Neural cell (in vitro differentiated cells): ENCODE data around the gene ANXA6. TPM values are rescaled to one million over a fixed set of nuclear protein-coding genes. Genes with fewer than 3 reads are reported as not detected.

Experiments
- H2AFZ ChIP-seq: fragments of 200-600, 300-800 bp; sonication (generic), shearing (Covaris generic); 2 replicates; pipeline ENCODE4 v1.6.0; 2014; ENCODE audit warnings: low read depth, mild to moderate bottlenecking, antibody characterized with exemption, low read length, moderate library complexity
- H3F3A ChIP-seq: fragments of 200-600 bp; shearing (Covaris generic); 2 replicates; pipeline ENCODE4 v1.6.1; 2016; ENCODE audit warnings: mild to moderate bottlenecking, moderate library complexity, mixed read lengths, antibody characterized with exemption, low read length; ENCODE audit not compliant: insufficient read depth, poor library complexity, severe bottlenecking
- H3K27ac ChIP-seq: fragments of 200-600, 300-800 bp; sonication (generic), shearing (Covaris generic); 2 replicates; pipeline ENCODE4 v1.5.1; 2014; ENCODE audit warnings: mild to moderate bottlenecking, low read length, moderate library complexity
- H3K27me3 ChIP-seq: fragments of 300-800, 200-600 bp; sonication (generic), shearing (Covaris generic); 2 replicates; pipeline ENCODE4 v1.6.0; 2014; ENCODE audit warnings: mild to moderate bottlenecking, low read depth, low read length, moderate library complexity; ENCODE audit not compliant: insufficient read depth
- H3K36me3 ChIP-seq: fragments of 300-800, 200-600 bp; sonication (generic), shearing (Covaris generic); 2 replicates; pipeline ENCODE4 v1.5.1; 2014; ENCODE audit warnings: mild to moderate bottlenecking, antibody characterized with exemption, low read length, moderate library complexity; ENCODE audit not compliant: insufficient read depth
- H3K4me2 ChIP-seq: fragments of 300-800, 200-600 bp; sonication (generic), shearing (Covaris generic); 2 replicates; pipeline ENCODE4 v1.6.0; 2014; ENCODE audit warnings: mild to moderate bottlenecking, low read length
- H3K4me3 ChIP-seq: fragments of 300-800, 200-600 bp; sonication (generic), shearing (Covaris generic); 2 replicates; pipeline ENCODE4 v1.5.1; 2014; ENCODE audit warnings: mild to moderate bottlenecking, low read length, moderate library complexity
- H3K79me2 ChIP-seq: fragments of 200-600 bp; shearing (Covaris generic); replicated peaks from 2 replicates; pipeline ENCODE4 v1.6.0; 2014; ENCODE audit warnings: mild to moderate bottlenecking, low read length, moderate library complexity; ENCODE audit not compliant: insufficient read depth
- H3K9ac ChIP-seq: fragments of 300-800, 200-600 bp; sonication (generic), shearing (Covaris generic); 2 replicates; pipeline ENCODE4 v1.6.1; 2016; ENCODE audit warnings: mild to moderate bottlenecking, low read length, mixed read lengths
- H3K9me2 ChIP-seq: fragments of 200-600 bp; shearing (Covaris generic); 2 replicates; pipeline ENCODE4 v1.6.1; 2016; ENCODE audit warnings: mild to moderate bottlenecking, low read length, mixed read lengths; ENCODE audit not compliant: insufficient read depth
- H3K9me3 ChIP-seq: fragments of 200-600, 300-800 bp; sonication (generic), shearing (Covaris generic); 2 replicates; pipeline ENCODE4 v1.6.1; 2016; ENCODE audit warnings: mild to moderate bottlenecking, mixed run types, low read length, moderate library complexity, mixed read lengths
- H4K20me1 ChIP-seq: fragments of 200-600 bp; shearing (Covaris generic); 2 replicates; pipeline ENCODE4 v1.6.1; 2016; ENCODE audit warnings: mild to moderate bottlenecking, mixed run types; ENCODE audit not compliant: insufficient read depth
- CTCF ChIP-seq: fragments of 450-650 bp; IDR thresholded peaks from 2 replicates; pipeline ENCODE4 v1.5.1; 2014; ENCODE audit warnings: antibody characterized with exemption, mild to moderate bottlenecking, moderate library complexity; ENCODE audit not compliant: poor library complexity, severe bottlenecking
- EP300 ChIP-seq: fragments of 450-650 bp; conservative IDR thresholded peaks from 2 replicates; pipeline ENCODE4 v1.6.1; 2014; ENCODE audit warnings: antibody characterized with exemption, mild to moderate bottlenecking, moderate library complexity; ENCODE audit not compliant: poor library complexity, severe bottlenecking
- EZH2 ChIP-seq: fragments of 200-600, 300-800 bp; shearing (Covaris generic), sonication (generic); IDR thresholded peaks from 2 replicates; pipeline ENCODE4 v1.6.1; 2014; ENCODE audit warnings: antibody characterized with exemption, low read length, borderline replicate concordance, mild to moderate bottlenecking; ENCODE audit not compliant: insufficient read depth, poor library complexity, severe bottlenecking
- MXI1 ChIP-seq: fragments of 450-650 bp; conservative IDR thresholded peaks from 2 replicates; pipeline ENCODE4 v1.6.1; 2014; ENCODE audit warnings: antibody characterized with exemption, mild to moderate bottlenecking; ENCODE audit not compliant: poor library complexity, severe bottlenecking
- POLR2AphosphoS5 ChIP-seq: IDR thresholded peaks from 2 replicates; pipeline ENCODE4 v1.6.1; 2012
- RAD21 ChIP-seq: fragments of 450-650 bp; conservative IDR thresholded peaks from 2 replicates; pipeline ENCODE4 v1.6.1; 2014; ENCODE audit warnings: antibody characterized with exemption, mild to moderate bottlenecking, moderate library complexity
- SMC3 ChIP-seq: fragments of 450-650 bp; conservative IDR thresholded peaks from 2 replicates; pipeline ENCODE4 v1.6.1; 2014; ENCODE audit warnings: antibody characterized with exemption, mild to moderate bottlenecking, moderate library complexity; ENCODE audit not compliant: poor library complexity
- TAF1 ChIP-seq: IDR thresholded peaks from 2 replicates; pipeline ENCODE4 v1.6.1; 2012; ENCODE audit warnings: low read depth
- polyA plus RNA-seq: library from polyadenylated mRNA; depleted of rRNA; stranded (reverse); fragments of >200 nt; gene quantifications from 2 replicates; pipeline ENCODE4 v1.2.3, GENCODE V29; 2014
- TF ChIP-seq, protein P1 (sequence below): IDR thresholded peaks from 2 replicates; pipeline ENCODE4 v1.6.1; 2012; ENCODE audit warnings: borderline replicate concordance

Gene ANXA6
- polyA plus RNA-seq, 1 donor from 2014 or later: 27.5 TPM

- Histone ChIP-seq H3K9me2 (no peaks in the 10 kb centered on the region), H4K20me1 (no peaks in the 10 kb centered on the region), H3K4me3 (no peak overlapping the region), H3K36me3 (peaks cover 11% of the 10 kb centered on the region), H3K79me2 (no peaks in the 10 kb centered on the region), H3K4me2 (no peak overlapping the region), H3K9ac (no peak overlapping the region), H3K27ac (no peak overlapping the region), H3K9me3 (no peaks in the 10 kb centered on the region), H2AFZ (no peak overlapping the region), H3F3A (no peaks in the 10 kb centered on the region), H3K27me3 (no peaks in the 10 kb centered on the region)
- TF ChIP-seq EZH2 (no peak), EP300 (no peak), MXI1 (no peak)
These were observed 17.9 kb downstream of the ANXA6 start for GRCh38 chr5:151139646-151140045.

DNA sequence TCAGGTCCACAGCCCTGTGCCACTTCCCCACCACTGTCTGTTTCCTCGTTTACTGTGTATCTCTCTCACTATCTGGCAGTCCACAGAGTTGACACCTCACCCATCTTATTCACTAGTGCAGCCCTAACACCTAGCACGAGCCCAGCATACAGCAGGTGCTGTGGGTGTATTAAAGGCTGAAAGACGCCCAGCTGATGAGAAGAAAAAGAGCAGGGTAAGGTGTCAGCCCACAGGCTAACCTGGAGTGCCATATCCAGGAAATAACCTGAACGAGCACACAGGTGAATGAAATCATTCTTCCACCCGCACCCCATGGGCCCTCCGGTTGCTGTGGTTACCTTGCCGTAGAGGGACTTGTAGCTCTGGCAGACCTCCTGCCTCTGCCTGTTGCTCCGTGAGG lies 18.6 kb downstream of the ANXA6 start:
- Histone ChIP-seq H2AFZ (no peak overlapping the region), H3F3A (no peaks in the 10 kb centered on the region), H3K36me3 (peaks cover 11% of the 10 kb centered on the region), H3K4me3 (no peak overlapping the region), H4K20me1 (no peaks in the 10 kb centered on the region), H3K4me2 (no peak overlapping the region), H3K27ac (no peak overlapping the region), H3K27me3 (no peaks in the 10 kb centered on the region), H3K79me2 (no peaks in the 10 kb centered on the region), H3K9ac (no peak overlapping the region), H3K9me2 (no peaks in the 10 kb centered on the region), H3K9me3 (no peaks in the 10 kb centered on the region)
- TF ChIP-seq CTCF: no peak
- TF ChIP-seq EZH2: no peak
- no peak for TF ChIP-seq MXI1
- TF ChIP-seq POLR2AphosphoS5: no peak
- no peak for TF ChIP-seq RAD21

DNA sequence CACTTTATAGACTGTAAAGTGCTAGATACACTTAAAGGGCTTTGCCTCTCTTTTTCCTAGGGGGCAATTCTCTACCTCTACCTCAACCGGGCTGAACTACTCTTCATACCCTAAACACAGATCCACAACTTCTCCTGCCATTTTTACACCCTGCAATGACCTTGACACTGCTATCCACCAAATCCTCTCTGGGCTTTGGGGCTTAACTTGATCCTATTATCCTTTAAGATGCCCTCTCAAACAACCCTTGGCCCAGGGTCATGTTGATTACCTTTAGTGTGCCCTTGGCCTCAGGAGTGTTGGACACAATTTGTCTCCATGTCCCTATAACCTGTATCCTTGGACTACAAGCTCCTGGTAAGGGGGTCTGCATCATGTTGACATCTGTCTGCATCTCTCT lies 19.5 kb downstream of the ANXA6 start:
- H3K36me3 ChIP-seq: peaks cover 16% of the 10 kb centered on the region
- H2AFZ ChIP-seq: no peak overlapping the region
- no peak overlapping the region for H3K27ac ChIP-seq
- no peak overlapping the region for H3K9ac ChIP-seq
- no peaks in the 10 kb centered on the region for H4K20me1 ChIP-seq
- no peak for TF ChIP-seq RAD21
- TF ChIP-seq TAF1: no peak
- TF ChIP-seq EZH2: no peak
- TF ChIP-seq CTCF: no peak
- no peak for TF ChIP-seq EP300
- TF ChIP-seq SMC3: no peak
- TF ChIP-seq, protein P1, sequence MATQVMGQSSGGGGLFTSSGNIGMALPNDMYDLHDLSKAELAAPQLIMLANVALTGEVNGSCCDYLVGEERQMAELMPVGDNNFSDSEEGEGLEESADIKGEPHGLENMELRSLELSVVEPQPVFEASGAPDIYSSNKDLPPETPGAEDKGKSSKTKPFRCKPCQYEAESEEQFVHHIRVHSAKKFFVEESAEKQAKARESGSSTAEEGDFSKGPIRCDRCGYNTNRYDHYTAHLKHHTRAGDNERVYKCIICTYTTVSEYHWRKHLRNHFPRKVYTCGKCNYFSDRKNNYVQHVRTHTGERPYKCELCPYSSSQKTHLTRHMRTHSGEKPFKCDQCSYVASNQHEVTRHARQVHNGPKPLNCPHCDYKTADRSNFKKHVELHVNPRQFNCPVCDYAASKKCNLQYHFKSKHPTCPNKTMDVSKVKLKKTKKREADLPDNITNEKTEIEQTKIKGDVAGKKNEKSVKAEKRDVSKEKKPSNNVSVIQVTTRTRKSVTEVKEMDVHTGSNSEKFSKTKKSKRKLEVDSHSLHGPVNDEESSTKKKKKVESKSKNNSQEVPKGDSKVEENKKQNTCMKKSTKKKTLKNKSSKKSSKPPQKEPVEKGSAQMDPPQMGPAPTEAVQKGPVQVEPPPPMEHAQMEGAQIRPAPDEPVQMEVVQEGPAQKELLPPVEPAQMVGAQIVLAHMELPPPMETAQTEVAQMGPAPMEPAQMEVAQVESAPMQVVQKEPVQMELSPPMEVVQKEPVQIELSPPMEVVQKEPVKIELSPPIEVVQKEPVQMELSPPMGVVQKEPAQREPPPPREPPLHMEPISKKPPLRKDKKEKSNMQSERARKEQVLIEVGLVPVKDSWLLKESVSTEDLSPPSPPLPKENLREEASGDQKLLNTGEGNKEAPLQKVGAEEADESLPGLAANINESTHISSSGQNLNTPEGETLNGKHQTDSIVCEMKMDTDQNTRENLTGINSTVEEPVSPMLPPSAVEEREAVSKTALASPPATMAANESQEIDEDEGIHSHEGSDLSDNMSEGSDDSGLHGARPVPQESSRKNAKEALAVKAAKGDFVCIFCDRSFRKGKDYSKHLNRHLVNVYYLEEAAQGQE: no peak
- no peak for TF ChIP-seq MXI1
- no peak for TF ChIP-seq POLR2AphosphoS5
- H3K27me3 ChIP-seq: no peaks in the 10 kb centered on the region
- no peak overlapping the region for H3K4me2 ChIP-seq
- no peak overlapping the region for H3K4me3 ChIP-seq
- no peaks in the 10 kb centered on the region for H3K79me2 ChIP-seq
- H3K9me3 ChIP-seq: no peaks in the 10 kb centered on the region
- H3F3A ChIP-seq: no peaks in the 10 kb centered on the region
- H3K9me2 ChIP-seq: no peaks in the 10 kb centered on the region
